Stimulated activated CD8-positive, alpha-beta memory T cell treated with anti-CD3 and anti-CD28 coated beads, Interleukin-4, amount 100 ng/mL, for 24 hours (primary cell): ENCODE results near the gene IGLON5.

Source experiments
- DNase-seq: peaks from one replicate; pipeline ENCODE4 v3.0.0-alpha.2; 2020; ENCODE audit warnings: low read depth

IGLON5 gene

GRCh38 chr19:51311351-51312257 lies at the start of gene IGLON5:
Gene IGLON5 (plus strand): TSS chr19:51311644. CDS start chr19:51311848, 204 bp downstream.
- no peak for DNase-seq

- no peak for DNase-seq
These were observed 47.6 kb upstream of the IGLON5 start for GRCh38 chr19:51263808-51264207.

GRCh38 chr19:51271067-51271466 lies 40.4 kb upstream of the IGLON5 start:
- no peak for DNase-seq

- DNase-seq, result peak; percentile 11
These were observed 39.1 kb upstream of the IGLON5 start for GRCh38 chr19:51272183-51272810.

- DNase-seq, result no peak
These were observed 37.2 kb upstream of the IGLON5 start for GRCh38 chr19:51274049-51274770.

- no peak for DNase-seq
These were observed 34.3 kb upstream of the IGLON5 start for GRCh38 chr19:51277112-51277511.

GRCh38 chr19:51282335-51282734 lies 29.1 kb upstream of the IGLON5 start:
- DNase-seq, result no peak

- no peak for DNase-seq
These were observed 25.8 kb upstream of the IGLON5 start for GRCh38 chr19:51285682-51286081.

- no peak for DNase-seq
These were observed 21.8 kb upstream of the IGLON5 start for GRCh38 chr19:51289635-51290034.

- no peak for DNase-seq
These were observed 18.5 kb upstream of the IGLON5 start for GRCh38 chr19:51292971-51293370.

GRCh38 chr19:51293571-51294210 lies 17.8 kb upstream of the IGLON5 start:
- no peak for DNase-seq

- no peak for DNase-seq
These were observed 17.1 kb upstream of the IGLON5 start for GRCh38 chr19:51294211-51294976.

GRCh38 chr19:51294977-51295375 lies 16.5 kb upstream of the IGLON5 start:
- DNase-seq, result no peak

- DNase-seq, result no peak
These were observed 15.9 kb upstream of the IGLON5 start for GRCh38 chr19:51295382-51296126.

- DNase-seq, result no peak
These were observed 14.9 kb upstream of the IGLON5 start for GRCh38 chr19:51296336-51297093.

GRCh38 chr19:51297406-51297805 lies 14.0 kb upstream of the IGLON5 start:
- no peak for DNase-seq

- DNase-seq, result no peak
These were observed 10.2 kb upstream of the IGLON5 start for GRCh38 chr19:51301266-51301665.

GRCh38 chr19:51305479-51305878 lies 6.0 kb upstream of the IGLON5 start:
- no peak for DNase-seq

- no peak for DNase-seq
These were observed 5.2 kb downstream of the IGLON5 start for GRCh38 chr19:51316688-51317087.

- no peak for DNase-seq
These were observed 5.9 kb downstream of the IGLON5 start for GRCh38 chr19:51317376-51317775.
